Measurements from ENCODE around the gene AEN. TPM values are rescaled to one million over a fixed set of nuclear protein-coding genes. Genes with fewer than 3 reads are reported as not detected.

The AEN gene
- total RNA-seq, 1 experiment from 2014 or later = 67.6 TPM

- no peaks in the 10 kb centered on the region for H3K4me1 Mint-ChIP-seq (ENCODE audit: insufficient read depth, unreplicated experiment)
- no peaks in the 10 kb centered on the region for H3K27me3 Mint-ChIP-seq (ENCODE audit: insufficient read depth, unreplicated experiment)
- H3K4me3 Mint-ChIP-seq (ENCODE audit: unreplicated experiment) = no peak overlapping the region
- POLR2A ChIA-PET = no interaction called here
- no peak overlapping the region for H3K27ac Mint-ChIP-seq (ENCODE audit: low read depth, unreplicated experiment)
- DNase-seq (ENCODE audit: unreplicated experiment) = no peak
- intact Hi-C loops (cut with micrococcal nuclease) = no loop called here
- TF ChIP-seq CTCF (IDR thresholded peaks at IDR 0.05; ENCODE audit: unreplicated experiment) = no peak
- CTCF ChIA-PET = no interaction called here
- BruUV-seq (replicated peaks) = no TSS peak
- no peaks in the 10 kb centered on the region for H3K9me3 Mint-ChIP-seq (ENCODE audit: unreplicated experiment)
- no peaks in the 10 kb centered on the region for H3K36me3 Mint-ChIP-seq (ENCODE audit: insufficient read depth, unreplicated experiment)
These were observed 29.8 kb upstream of the AEN start for GRCh38 chr15:88591384-88591783.

- no peaks in the 10 kb centered on the region for H3K9me3 Mint-ChIP-seq (ENCODE audit: unreplicated experiment)
These were observed 17.3 kb upstream of the AEN start for GRCh38 chr15:88603885-88604284.

GRCh38 chr15:88604381-88605188 lies 16.6 kb upstream of the AEN start:
- Mint-ChIP-seq H3K27me3 (ENCODE audit: insufficient read depth, unreplicated experiment) (peaks cover 63% of the 10 kb centered on the region), H3K27ac (ENCODE audit: low read depth, unreplicated experiment) (no peak overlapping the region), H3K4me3 (ENCODE audit: unreplicated experiment) (no peak overlapping the region), H3K36me3 (ENCODE audit: insufficient read depth, unreplicated experiment) (no peaks in the 10 kb centered on the region), H3K4me1 (ENCODE audit: insufficient read depth, unreplicated experiment) (no peaks in the 10 kb centered on the region), H3K9me3 (ENCODE audit: unreplicated experiment) (no peaks in the 10 kb centered on the region)
- no peak for DNase-seq (ENCODE audit: unreplicated experiment)
- TF ChIP-seq CTCF (IDR thresholded peaks at IDR 0.05; ENCODE audit: unreplicated experiment) = no peak
- no TSS peak for BruUV-seq (replicated peaks)
- ChIA-PET CTCF (no interaction called here), POLR2A (no interaction called here)
- intact Hi-C loops (cut with micrococcal nuclease) = no loop called here

More at GRCh38 chr15:88603885-88604284, 17.3 kb upstream of the AEN start:
- Mint-ChIP-seq H3K4me1 (ENCODE audit: insufficient read depth, unreplicated experiment) (no peaks in the 10 kb centered on the region), H3K4me3 (ENCODE audit: unreplicated experiment) (no peak overlapping the region), H3K27me3 (ENCODE audit: insufficient read depth, unreplicated experiment) (peaks cover 56% of the 10 kb centered on the region), H3K27ac (ENCODE audit: low read depth, unreplicated experiment) (no peak overlapping the region), H3K36me3 (ENCODE audit: insufficient read depth, unreplicated experiment) (no peaks in the 10 kb centered on the region)
- POLR2A ChIA-PET = no interaction called here
- no peak for DNase-seq (ENCODE audit: unreplicated experiment)
- TF ChIP-seq CTCF (IDR thresholded peaks at IDR 0.05; ENCODE audit: unreplicated experiment) = no peak
- BruUV-seq (replicated peaks) = no TSS peak
- intact Hi-C loops (cut with micrococcal nuclease) = no loop called here
- CTCF ChIA-PET = no interaction called here

GRCh38 chr15:88605189-88606069 lies 15.7 kb upstream of the AEN start:
- H3K4me1 Mint-ChIP-seq (ENCODE audit: insufficient read depth, unreplicated experiment) = no peaks in the 10 kb centered on the region
- no peak for TF ChIP-seq CTCF (IDR thresholded peaks at IDR 0.05; ENCODE audit: unreplicated experiment)
- no peaks in the 10 kb centered on the region for H3K9me3 Mint-ChIP-seq (ENCODE audit: unreplicated experiment)
- intact Hi-C loops (cut with micrococcal nuclease) = no loop called here
- peaks cover 72% of the 10 kb centered on the region for H3K27me3 Mint-ChIP-seq (ENCODE audit: insufficient read depth, unreplicated experiment)
- H3K27ac Mint-ChIP-seq (ENCODE audit: low read depth, unreplicated experiment) = no peak overlapping the region
- no peaks in the 10 kb centered on the region for H3K36me3 Mint-ChIP-seq (ENCODE audit: insufficient read depth, unreplicated experiment)
- ChIA-PET POLR2A (no interaction called here), CTCF (no interaction called here)
- BruUV-seq (replicated peaks) = no TSS peak
- no peak overlapping the region for H3K4me3 Mint-ChIP-seq (ENCODE audit: unreplicated experiment)
- no peak for DNase-seq (ENCODE audit: unreplicated experiment)
